DOHH2 (cell line): ENCODE results near the gene COL8A1.

Source experiments
- H3F3A ChIP-seq: fragments of 200-600 bp; sonication (generic), shearing (Covaris generic); 2 replicates; pipeline ENCODE4 v1.6.0; 2016; ENCODE audit warnings: antibody characterized with exemption, mild to moderate bottlenecking; ENCODE audit not compliant: control insufficient read depth, insufficient read depth
- H3K27ac ChIP-seq: fragments of 200-600 bp; sonication (generic); 2 replicates; pipeline ENCODE4 v1.5.1; 2014; ENCODE audit warnings: low read depth, mild to moderate bottlenecking, low read length, moderate library complexity
- H3K27me3 ChIP-seq: fragments of 200-600 bp; sonication (generic); 2 replicates; pipeline ENCODE4 v1.6.1; 2014; ENCODE audit warnings: mild to moderate bottlenecking, low read length, mixed read lengths; ENCODE audit not compliant: control insufficient read depth
- H3K36me3 ChIP-seq: fragments of 200-600 bp; sonication (generic); 2 replicates; pipeline ENCODE4 v1.6.1; 2014; ENCODE audit warnings: mild to moderate bottlenecking, low read length, moderate library complexity, mixed read lengths; ENCODE audit not compliant: control insufficient read depth
- H3K4me1 ChIP-seq: fragments of 200-600 bp; sonication (generic); 2 replicates; pipeline ENCODE4 v1.6.1; 2014; ENCODE audit warnings: mild to moderate bottlenecking, low read length, mixed read lengths; ENCODE audit not compliant: control insufficient read depth
- H3K4me2 ChIP-seq: fragments of 200-600 bp; sonication (generic); 2 replicates; pipeline ENCODE4 v1.6.0; 2014; ENCODE audit warnings: mild to moderate bottlenecking, low read length, moderate library complexity
- H3K4me3 ChIP-seq: fragments of 200-600 bp; sonication (generic); 2 replicates; pipeline ENCODE4 v1.5.1; 2014; ENCODE audit warnings: mild to moderate bottlenecking, low read length, mixed read lengths
- H3K79me2 ChIP-seq: fragments of 200-600 bp; sonication (generic); 2 replicates; pipeline ENCODE4 v1.6.1; 2014; ENCODE audit warnings: mild to moderate bottlenecking, low read length, mixed read lengths; ENCODE audit not compliant: control insufficient read depth
- H3K9me2 ChIP-seq: fragments of 200-600 bp; sonication (generic); replicated peaks from 2 replicates; pipeline ENCODE4 v1.6.1; 2014; ENCODE audit warnings: mild to moderate bottlenecking, low read length, mixed read lengths; ENCODE audit not compliant: control insufficient read depth
- H3K9me3 ChIP-seq: fragments of 200-600 bp; sonication (generic); 2 replicates; pipeline ENCODE4 v1.6.1; 2014; ENCODE audit warnings: antibody characterized with exemption, low read length, mixed read lengths; ENCODE audit not compliant: control insufficient read depth, insufficient read depth
- H4K20me1 ChIP-seq: fragments of 200-600 bp; sonication (generic); 2 replicates; pipeline ENCODE4 v1.6.0; 2014; ENCODE audit warnings: low read depth, mild to moderate bottlenecking, antibody characterized with exemption, low read length, moderate library complexity; ENCODE audit not compliant: control insufficient read depth, insufficient read depth
- CTCF ChIP-seq: fragments of 200-600 bp; sonication (generic); IDR thresholded peaks from one replicate; pipeline ENCODE4 v1.5.1; 2014; ENCODE audit warnings: antibody characterized with exemption, mild to moderate bottlenecking, low read depth, low read length; ENCODE audit not compliant: poor library complexity, severe bottlenecking
- EZH2phosphoT487 ChIP-seq: fragments of 200-600 bp; sonication (generic); IDR thresholded peaks from 2 replicates; pipeline ENCODE4 v1.6.1; 2017; ENCODE audit warnings: borderline replicate concordance, mild to moderate bottlenecking, antibody characterized with exemption, low read length, moderate library complexity, mixed read lengths

The COL8A1 gene

GRCh38 chr3:99760031-99760430 lies 121.6 kb downstream of the COL8A1 start:
- Histone ChIP-seq H3F3A (no peaks in the 10 kb centered on the region), H3K4me2 (no peak overlapping the region), H3K4me1 (no peaks in the 10 kb centered on the region), H3K9me2 (no peaks in the 10 kb centered on the region), H3K36me3 (no peaks in the 10 kb centered on the region), H3K27me3 (peaks cover 19% of the 10 kb centered on the region), H3K9me3 (no peaks in the 10 kb centered on the region), H4K20me1 (no peaks in the 10 kb centered on the region), H3K79me2 (no peaks in the 10 kb centered on the region), H3K27ac (no peak overlapping the region), H3K4me3 (no peak overlapping the region)
- TF ChIP-seq CTCF (no peak), EZH2phosphoT487 (no peak)

- Histone ChIP-seq H3K9me2 (no peaks in the 10 kb centered on the region), H3K27me3 (peaks cover 19% of the 10 kb centered on the region), H3K27ac (no peak overlapping the region), H4K20me1 (no peaks in the 10 kb centered on the region), H3K4me1 (no peaks in the 10 kb centered on the region), H3K36me3 (no peaks in the 10 kb centered on the region), H3K9me3 (no peaks in the 10 kb centered on the region), H3F3A (no peaks in the 10 kb centered on the region), H3K79me2 (no peaks in the 10 kb centered on the region), H3K4me3 (no peak overlapping the region), H3K4me2 (no peak overlapping the region)
- no peak for TF ChIP-seq CTCF
- TF ChIP-seq EZH2phosphoT487, result no peak
Observed at GRCh38 chr3:99760629-99761028, 122.2 kb downstream of the COL8A1 start.

- no peaks in the 10 kb centered on the region for H3K9me3 ChIP-seq
- no peaks in the 10 kb centered on the region for H3K36me3 ChIP-seq
- no peaks in the 10 kb centered on the region for H3K9me2 ChIP-seq
- no peaks in the 10 kb centered on the region for H3F3A ChIP-seq
- no peak overlapping the region for H3K4me2 ChIP-seq
- no peak overlapping the region for H3K4me3 ChIP-seq
- H4K20me1 ChIP-seq, result no peaks in the 10 kb centered on the region
- no peak for TF ChIP-seq CTCF
- no peak for TF ChIP-seq EZH2phosphoT487
- H3K4me1 ChIP-seq, result no peaks in the 10 kb centered on the region
- H3K27me3 ChIP-seq, result peaks cover 13% of the 10 kb centered on the region
- no peak overlapping the region for H3K27ac ChIP-seq
- H3K79me2 ChIP-seq, result no peaks in the 10 kb centered on the region
Observed at GRCh38 chr3:99761415-99762165, 123.2 kb downstream of the COL8A1 start.
